Panc1 (cell line): ENCODE measurements around the gene FES. TPM values are rescaled to one million over a fixed set of nuclear protein-coding genes. Genes with fewer than 3 reads are reported as not detected.

Source experiments
- ATAC-seq: fragments of 200-7000 bp; cut with Tn5 transposase; 2 replicates; pipeline ENCODE4 v1.9.1; 2020; ENCODE audit warnings: mild to moderate bottlenecking, moderate library complexity
- BruUV-seq: library from RNA; stranded (reverse); fragments of 400-500 nt; replicated peaks from 2 replicates; lab custom pipeline; 2021; lab: Mats Ljungman, UMichigan
- CTCF ChIA-PET: fragments of 300-600 bp; sonication (Branson Sonifier 250); formaldehyde crosslinking; loops from one replicate; lab custom pipeline; 2022; ENCODE audit warnings: antibody characterized with exemption; lab: Charles Lee
- POLR2A ChIA-PET: fragments of 300-600 bp; sonication (Branson Sonifier 250); formaldehyde crosslinking; loops from one replicate; lab custom pipeline; 2022; ENCODE audit warnings: antibody characterized with exemption; lab: Charles Lee
- DNase-seq: peaks from one replicate; pipeline ENCODE4 v3.0.0-alpha.2; 2010; ENCODE audit warnings: low read depth, low spot score
- H3K27ac ChIP-seq: 2 replicates; pipeline ENCODE4 v1.5.1; 2011; ENCODE audit warnings: mild to moderate bottlenecking, low read length, inconsistent platforms
- H3K27me3 ChIP-seq: fragments of 200-500 bp; sonication (Bioruptor generic); 2 replicates; pipeline ENCODE4 v1.6.0; 2014; ENCODE audit warnings: low read length, inconsistent platforms; ENCODE audit not compliant: control insufficient read depth, insufficient read depth
- H3K36me3 ChIP-seq: fragments of 200-500 bp; sonication (Bioruptor generic); 2 replicates; pipeline ENCODE4 v1.5.1; 2014; ENCODE audit warnings: inconsistent platforms, mild to moderate bottlenecking, low read length, moderate library complexity; ENCODE audit not compliant: control insufficient read depth, insufficient read depth
- H3K4me1 ChIP-seq: 2 replicates; pipeline ENCODE4 v1.5.1; 2011; ENCODE audit warnings: inconsistent platforms, mild to moderate bottlenecking, low read length, moderate library complexity; ENCODE audit not compliant: control insufficient read depth, insufficient read depth
- H3K4me3 ChIP-seq, 2 experiments: 2 replicates each; pipeline ENCODE4 v1.5.1; 2011 to 2012; ENCODE audit warnings: low read depth in 2 of 2, low read length in 2 of 2, mild to moderate bottlenecking in 2 of 2, inconsistent platforms in 1 of 2, moderate library complexity in 1 of 2
- H3K9me3 ChIP-seq: fragments of 200-500 bp; sonication (Bioruptor generic); 2 replicates; pipeline ENCODE4 v1.5.1; 2014; ENCODE audit warnings: low read depth, mild to moderate bottlenecking, inconsistent platforms, low read length, moderate library complexity; ENCODE audit not compliant: control insufficient read depth, insufficient read depth
- POLR2AphosphoS5 ChIP-seq: IDR thresholded peaks from 2 replicates; pipeline ENCODE4 v1.6.1; 2012; ENCODE audit warnings: mild to moderate bottlenecking, low read depth, low read length, moderate library complexity
- SIN3A ChIP-seq: IDR thresholded peaks from 2 replicates; pipeline ENCODE4 v1.6.1; 2012; ENCODE audit warnings: low read depth, mild to moderate bottlenecking, low read length, moderate library complexity, borderline replicate concordance; ENCODE audit not compliant: insufficient read depth
- TCF7L2 ChIP-seq: IDR thresholded peaks from 2 replicates; pipeline ENCODE4 v1.6.1; 2011; ENCODE audit warnings: mild to moderate bottlenecking, low read depth, low read length, inconsistent platforms
- in situ Hi-C: cut with HindIII; loops from 2 replicates; pipeline ENCODE4 v1.10.0; 2016; ENCODE audit warnings: low sequenced_read_pairs, low pct_unique_long_range_greater_than_20kb
- intact Hi-C: fragments of 100-400 bp; cut with micrococcal nuclease; formaldehyde crosslinking; loops from one replicate; pipeline ENCODE4 v1.10.0; 2022; ENCODE audit not compliant: unreplicated experiment
- total RNA-seq: library from RNA; stranded (reverse); gene quantifications from one replicate; pipeline ENCODE4 v1.2.1, GENCODE V29; 2021; ENCODE audit not compliant: unreplicated experiment
- TF ChIP-seq, protein P1 (sequence below): fragments of 450-650 bp; IDR thresholded peaks from 2 replicates; pipeline ENCODE4 v1.5.1; 2017; ENCODE audit warnings: mild to moderate bottlenecking
- TF ChIP-seq, protein P2 (sequence below), 2 experiments: IDR thresholded peaks; 2 replicates each; pipeline ENCODE4 v1.6.1; 2011 to 2012; ENCODE audit warnings: low read depth in 2 of 2, control low read depth in 1 of 2, low read length in 1 of 2, mild to moderate bottlenecking in 1 of 2, moderate library complexity in 1 of 2; ENCODE audit not compliant: insufficient read depth in 1 of 2

FES gene
- total RNA-seq, 1 experiment from 2014 or later: 0.64 TPM

DNA sequence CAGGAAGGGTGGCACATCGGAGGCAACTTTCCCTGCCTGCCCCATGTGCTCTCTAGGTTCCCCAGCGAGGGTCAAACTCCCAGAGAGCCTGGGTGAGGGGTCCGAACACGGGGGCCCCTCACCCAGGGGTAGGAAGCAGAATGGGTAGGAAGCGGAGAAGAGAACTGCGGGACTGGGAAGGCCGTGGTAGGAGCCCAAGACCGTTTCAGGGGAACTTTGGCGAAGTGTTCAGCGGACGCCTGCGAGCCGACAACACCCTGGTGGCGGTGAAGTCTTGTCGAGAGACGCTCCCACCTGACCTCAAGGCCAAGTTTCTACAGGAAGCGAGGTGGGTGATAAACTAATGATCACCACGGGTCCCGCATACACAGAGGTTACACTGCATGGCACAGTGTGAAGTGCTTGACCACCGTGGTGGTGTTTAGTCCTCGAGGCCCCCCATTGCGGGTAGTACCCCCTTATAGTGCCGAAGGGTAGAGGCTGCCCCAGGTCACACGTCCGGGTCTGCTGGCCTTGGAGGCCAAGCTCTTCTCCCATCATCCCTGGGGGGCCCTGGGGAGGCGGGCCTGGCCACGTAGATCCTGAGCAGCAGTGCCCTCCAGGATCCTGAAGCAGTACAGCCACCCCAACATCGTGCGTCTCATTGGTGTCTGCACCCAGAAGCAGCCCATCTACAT, 8.3 kb downstream of the FES start:
- H3K36me3 ChIP-seq: no peaks in the 10 kb centered on the region; the same call in 1 of the 2 replicates
- H3K9me3 ChIP-seq: no peaks in the 10 kb centered on the region
- ATAC-seq (no peak), DNase-seq (no peak)
- intact Hi-C loops: no loop called here
- H3K27ac ChIP-seq: no peak overlapping the region
- POLR2A ChIA-PET: no interaction called here
- no peak overlapping the region for H3K4me3 ChIP-seq
- H3K4me1 ChIP-seq: no peaks in the 10 kb centered on the region
- TF ChIP-seq SIN3A (no peak), POLR2AphosphoS5 (no peak), TCF7L2 (no peak)
- TF ChIP-seq, protein P1, sequence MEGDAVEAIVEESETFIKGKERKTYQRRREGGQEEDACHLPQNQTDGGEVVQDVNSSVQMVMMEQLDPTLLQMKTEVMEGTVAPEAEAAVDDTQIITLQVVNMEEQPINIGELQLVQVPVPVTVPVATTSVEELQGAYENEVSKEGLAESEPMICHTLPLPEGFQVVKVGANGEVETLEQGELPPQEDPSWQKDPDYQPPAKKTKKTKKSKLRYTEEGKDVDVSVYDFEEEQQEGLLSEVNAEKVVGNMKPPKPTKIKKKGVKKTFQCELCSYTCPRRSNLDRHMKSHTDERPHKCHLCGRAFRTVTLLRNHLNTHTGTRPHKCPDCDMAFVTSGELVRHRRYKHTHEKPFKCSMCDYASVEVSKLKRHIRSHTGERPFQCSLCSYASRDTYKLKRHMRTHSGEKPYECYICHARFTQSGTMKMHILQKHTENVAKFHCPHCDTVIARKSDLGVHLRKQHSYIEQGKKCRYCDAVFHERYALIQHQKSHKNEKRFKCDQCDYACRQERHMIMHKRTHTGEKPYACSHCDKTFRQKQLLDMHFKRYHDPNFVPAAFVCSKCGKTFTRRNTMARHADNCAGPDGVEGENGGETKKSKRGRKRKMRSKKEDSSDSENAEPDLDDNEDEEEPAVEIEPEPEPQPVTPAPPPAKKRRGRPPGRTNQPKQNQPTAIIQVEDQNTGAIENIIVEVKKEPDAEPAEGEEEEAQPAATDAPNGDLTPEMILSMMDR: no peak
- TF ChIP-seq, protein P2, sequence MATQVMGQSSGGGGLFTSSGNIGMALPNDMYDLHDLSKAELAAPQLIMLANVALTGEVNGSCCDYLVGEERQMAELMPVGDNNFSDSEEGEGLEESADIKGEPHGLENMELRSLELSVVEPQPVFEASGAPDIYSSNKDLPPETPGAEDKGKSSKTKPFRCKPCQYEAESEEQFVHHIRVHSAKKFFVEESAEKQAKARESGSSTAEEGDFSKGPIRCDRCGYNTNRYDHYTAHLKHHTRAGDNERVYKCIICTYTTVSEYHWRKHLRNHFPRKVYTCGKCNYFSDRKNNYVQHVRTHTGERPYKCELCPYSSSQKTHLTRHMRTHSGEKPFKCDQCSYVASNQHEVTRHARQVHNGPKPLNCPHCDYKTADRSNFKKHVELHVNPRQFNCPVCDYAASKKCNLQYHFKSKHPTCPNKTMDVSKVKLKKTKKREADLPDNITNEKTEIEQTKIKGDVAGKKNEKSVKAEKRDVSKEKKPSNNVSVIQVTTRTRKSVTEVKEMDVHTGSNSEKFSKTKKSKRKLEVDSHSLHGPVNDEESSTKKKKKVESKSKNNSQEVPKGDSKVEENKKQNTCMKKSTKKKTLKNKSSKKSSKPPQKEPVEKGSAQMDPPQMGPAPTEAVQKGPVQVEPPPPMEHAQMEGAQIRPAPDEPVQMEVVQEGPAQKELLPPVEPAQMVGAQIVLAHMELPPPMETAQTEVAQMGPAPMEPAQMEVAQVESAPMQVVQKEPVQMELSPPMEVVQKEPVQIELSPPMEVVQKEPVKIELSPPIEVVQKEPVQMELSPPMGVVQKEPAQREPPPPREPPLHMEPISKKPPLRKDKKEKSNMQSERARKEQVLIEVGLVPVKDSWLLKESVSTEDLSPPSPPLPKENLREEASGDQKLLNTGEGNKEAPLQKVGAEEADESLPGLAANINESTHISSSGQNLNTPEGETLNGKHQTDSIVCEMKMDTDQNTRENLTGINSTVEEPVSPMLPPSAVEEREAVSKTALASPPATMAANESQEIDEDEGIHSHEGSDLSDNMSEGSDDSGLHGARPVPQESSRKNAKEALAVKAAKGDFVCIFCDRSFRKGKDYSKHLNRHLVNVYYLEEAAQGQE (IDR thresholded peaks at IDR 0.05; ENCODE audit: insufficient read depth in 1 of 2, low read depth in 2 of 2, low read length in 1 of 2): no peak
- in situ Hi-C loops: no loop called here
- BruUV-seq: no TSS peak
- no peaks in the 10 kb centered on the region for H3K27me3 ChIP-seq
- CTCF ChIA-PET: interaction anchor here (0.6 kb wide), 1 partner anchor 177 kb away, joined by 3 read pairs; no protein-coding TSS in a partner anchor

DNA sequence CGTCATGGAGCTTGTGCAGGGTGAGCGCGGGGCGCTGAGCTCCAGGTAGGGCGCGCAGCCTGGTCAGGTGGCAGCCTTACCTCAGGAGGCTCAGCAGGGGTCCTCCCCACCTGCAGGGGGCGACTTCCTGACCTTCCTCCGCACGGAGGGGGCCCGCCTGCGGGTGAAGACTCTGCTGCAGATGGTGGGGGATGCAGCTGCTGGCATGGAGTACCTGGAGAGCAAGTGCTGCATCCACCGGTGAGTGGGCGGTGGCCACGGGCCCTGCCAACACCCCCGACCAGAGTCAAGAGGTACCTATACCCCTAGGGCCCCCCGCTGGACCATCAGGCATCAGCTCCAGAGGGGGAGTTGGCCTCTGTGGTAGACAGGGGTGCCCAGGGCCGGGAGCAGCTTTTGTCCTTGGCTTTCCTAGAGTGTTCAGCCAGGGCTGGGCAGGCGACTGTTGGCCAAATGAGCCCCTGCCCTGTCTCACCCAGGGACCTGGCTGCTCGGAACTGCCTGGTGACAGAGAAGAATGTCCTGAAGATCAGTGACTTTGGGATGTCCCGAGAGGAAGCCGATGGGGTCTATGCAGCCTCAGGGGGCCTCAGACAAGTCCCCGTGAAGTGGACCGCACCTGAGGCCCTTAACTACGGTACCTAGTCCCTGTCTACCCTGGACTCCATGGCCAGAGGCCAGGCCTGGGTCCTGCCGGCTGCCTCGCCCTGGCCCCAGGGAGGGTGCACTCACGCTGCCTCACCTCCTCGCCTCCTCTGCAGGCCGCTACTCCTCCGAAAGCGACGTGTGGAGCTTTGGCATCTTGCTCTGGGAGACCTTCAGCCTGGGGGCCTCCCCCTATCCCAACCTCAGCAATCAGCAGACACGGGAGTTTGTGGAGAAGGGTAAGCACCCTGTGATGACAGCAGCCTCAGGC, 9.1 kb downstream of the FES start:
- ChIA-PET POLR2A (interaction anchor here (0.5 kb wide), 1 partner anchor 115 kb away, joined by 3 read pairs; no protein-coding TSS in a partner anchor), CTCF (interaction anchor here (0.6 kb wide), 1 partner anchor 178 kb away, joined by 3 read pairs; no protein-coding TSS in a partner anchor)
- Histone ChIP-seq H3K27me3 (no peaks in the 10 kb centered on the region), H3K36me3 (no peaks in the 10 kb centered on the region; the same call in 1 of the 2 replicates), H3K4me3 (no peak overlapping the region), H3K9me3 (no peaks in the 10 kb centered on the region), H3K4me1 (no peaks in the 10 kb centered on the region), H3K27ac (no peak overlapping the region)
- intact Hi-C loops: no loop called here
- no TSS peak for BruUV-seq
- in situ Hi-C loops: no loop called here
- ATAC-seq (peak; percentile 21; the same call in 1 of the 2 replicates), DNase-seq (no peak)
- TF ChIP-seq, protein P1: peak; percentile 73
- TF ChIP-seq SIN3A: no peak
- no peak for TF ChIP-seq POLR2AphosphoS5
